ENCODE results near the gene ANKMY1.

ANKMY1 gene

GRCh38 chr2:240442891-240443715 lies 114.7 kb downstream of the ANKMY1 start:
- H3K4me1 ChIP-seq (ENCODE audit: insufficient read depth, poor library complexity, severe bottlenecking): peaks cover 16% of the 10 kb centered on the region
- H3K4me3 ChIP-seq (ENCODE audit: severe bottlenecking): no peak overlapping the region
- no peak for ATAC-seq (ENCODE audit: low read depth)
- no peak for DNase-seq (ENCODE audit: low spot score)
- TF ChIP-seq CTCF (IDR thresholded peaks at IDR 0.05; ENCODE audit: poor library complexity, severe bottlenecking): no peak
- no peaks in the 10 kb centered on the region for H3K27me3 ChIP-seq (ENCODE audit: insufficient read depth, poor library complexity, severe bottlenecking)
- H3K9me3 ChIP-seq (ENCODE audit: severe bottlenecking): no peaks in the 10 kb centered on the region
- H3K36me3 ChIP-seq (ENCODE audit: low read depth): peaks cover 18% of the 10 kb centered on the region
- H3K27ac ChIP-seq (ENCODE audit: poor library complexity, severe bottlenecking): no peak overlapping the region

GRCh38 chr2:240441993-240442411 lies 115.8 kb downstream of the ANKMY1 start:
- Histone ChIP-seq H3K27me3 (ENCODE audit: insufficient read depth, poor library complexity, severe bottlenecking) (no peaks in the 10 kb centered on the region), H3K4me1 (ENCODE audit: insufficient read depth, poor library complexity, severe bottlenecking) (peaks cover 24% of the 10 kb centered on the region), H3K27ac (ENCODE audit: poor library complexity, severe bottlenecking) (peak overlapping the region; percentile 39), H3K36me3 (ENCODE audit: low read depth) (peaks cover 18% of the 10 kb centered on the region), H3K9me3 (ENCODE audit: severe bottlenecking) (no peaks in the 10 kb centered on the region), H3K4me3 (ENCODE audit: severe bottlenecking) (no peak overlapping the region)
- ATAC-seq (ENCODE audit: low read depth): no peak
- no peak for TF ChIP-seq CTCF (IDR thresholded peaks at IDR 0.05; ENCODE audit: poor library complexity, severe bottlenecking)
- no peak for DNase-seq (ENCODE audit: low spot score)

GRCh38 chr2:240441326-240441992 lies 116.3 kb downstream of the ANKMY1 start:
- Histone ChIP-seq H3K36me3 (ENCODE audit: low read depth) (peaks cover 18% of the 10 kb centered on the region), H3K9me3 (ENCODE audit: severe bottlenecking) (no peaks in the 10 kb centered on the region), H3K4me3 (ENCODE audit: severe bottlenecking) (no peak overlapping the region), H3K4me1 (ENCODE audit: insufficient read depth, poor library complexity, severe bottlenecking) (peaks cover 24% of the 10 kb centered on the region), H3K27ac (ENCODE audit: poor library complexity, severe bottlenecking) (peak overlapping the region; percentile 39), H3K27me3 (ENCODE audit: insufficient read depth, poor library complexity, severe bottlenecking) (no peaks in the 10 kb centered on the region)
- peak; percentile 48 for ATAC-seq (ENCODE audit: low read depth)
- DNase-seq (ENCODE audit: low spot score): no peak
- no peak for TF ChIP-seq CTCF (IDR thresholded peaks at IDR 0.05; ENCODE audit: poor library complexity, severe bottlenecking)

GRCh38 chr2:240440704-240441320 lies 117.0 kb downstream of the ANKMY1 start:
- no peak for TF ChIP-seq CTCF (IDR thresholded peaks at IDR 0.05; ENCODE audit: poor library complexity, severe bottlenecking)
- ATAC-seq (ENCODE audit: low read depth) (peak; percentile 3; the same call in 1 of the 3 replicates), DNase-seq (ENCODE audit: low spot score) (no peak)
- H3K27ac ChIP-seq (ENCODE audit: poor library complexity, severe bottlenecking): peak overlapping the region; percentile 39
- H3K4me1 ChIP-seq (ENCODE audit: insufficient read depth, poor library complexity, severe bottlenecking): peaks cover 24% of the 10 kb centered on the region
- H3K27me3 ChIP-seq (ENCODE audit: insufficient read depth, poor library complexity, severe bottlenecking): no peaks in the 10 kb centered on the region
- H3K36me3 ChIP-seq (ENCODE audit: low read depth): peaks cover 17% of the 10 kb centered on the region
- H3K4me3 ChIP-seq (ENCODE audit: severe bottlenecking): no peak overlapping the region
- no peaks in the 10 kb centered on the region for H3K9me3 ChIP-seq (ENCODE audit: severe bottlenecking)

Data from RWPE2 (cell line).